ENCODE measurements around the gene MYEF2. TPM values are rescaled to one million over a fixed set of nuclear protein-coding genes. Genes with fewer than 3 reads are reported as not detected.

Gene MYEF2
- total and polyA plus RNA-seq, 7 donors, result 2.4 to 80.4 (median 21.8) TPM

DNA sequence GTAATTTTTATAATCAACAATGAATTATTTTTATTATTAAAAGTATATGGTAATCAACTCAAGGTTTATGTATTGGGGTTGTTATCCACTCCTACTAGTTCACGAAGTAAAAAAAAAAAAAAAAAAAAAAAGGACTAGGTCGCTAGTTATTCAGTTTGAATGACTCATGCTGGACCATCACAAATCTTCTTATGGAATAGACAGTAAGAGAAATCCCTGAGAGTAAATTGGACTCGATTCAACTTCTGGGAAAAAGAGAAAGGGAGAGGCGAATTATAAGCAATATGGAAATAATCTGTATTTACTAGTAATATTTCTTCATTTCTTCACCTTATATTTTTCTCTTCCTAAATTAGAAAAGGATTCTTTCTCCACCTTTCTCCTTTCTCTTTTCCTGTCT is 2.0 kb downstream of the MYEF2 start:
- TF ChIP-seq, protein P1, sequence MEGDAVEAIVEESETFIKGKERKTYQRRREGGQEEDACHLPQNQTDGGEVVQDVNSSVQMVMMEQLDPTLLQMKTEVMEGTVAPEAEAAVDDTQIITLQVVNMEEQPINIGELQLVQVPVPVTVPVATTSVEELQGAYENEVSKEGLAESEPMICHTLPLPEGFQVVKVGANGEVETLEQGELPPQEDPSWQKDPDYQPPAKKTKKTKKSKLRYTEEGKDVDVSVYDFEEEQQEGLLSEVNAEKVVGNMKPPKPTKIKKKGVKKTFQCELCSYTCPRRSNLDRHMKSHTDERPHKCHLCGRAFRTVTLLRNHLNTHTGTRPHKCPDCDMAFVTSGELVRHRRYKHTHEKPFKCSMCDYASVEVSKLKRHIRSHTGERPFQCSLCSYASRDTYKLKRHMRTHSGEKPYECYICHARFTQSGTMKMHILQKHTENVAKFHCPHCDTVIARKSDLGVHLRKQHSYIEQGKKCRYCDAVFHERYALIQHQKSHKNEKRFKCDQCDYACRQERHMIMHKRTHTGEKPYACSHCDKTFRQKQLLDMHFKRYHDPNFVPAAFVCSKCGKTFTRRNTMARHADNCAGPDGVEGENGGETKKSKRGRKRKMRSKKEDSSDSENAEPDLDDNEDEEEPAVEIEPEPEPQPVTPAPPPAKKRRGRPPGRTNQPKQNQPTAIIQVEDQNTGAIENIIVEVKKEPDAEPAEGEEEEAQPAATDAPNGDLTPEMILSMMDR (IDR thresholded peaks at IDR 0.05), result no peak
- H3K27ac ChIP-seq, result peak overlapping the region in 3 of 4 donors; percentile 89 to 94 (median 91)
- H3K9me3 ChIP-seq, result no peaks in the 10 kb centered on the region
- H3K4me1 ChIP-seq, result peaks cover 0 to 14% (median 2%) of the 10 kb centered on the region in 4 donors
- H3K4me3 ChIP-seq, result no peak overlapping the region
- no peak for DNase-seq
- intact Hi-C loops (cut with DNase I), result loop anchor here (5.0 kb wide), 1 partner anchor 156 kb away; the partner anchor contains the start of gene DUT
- H3K27me3 ChIP-seq, result no peaks in the 10 kb centered on the region
- 86 to 92% methylated on average over 4 of the region's 4 CpGs for WGBS, 2 donors
- no peaks in the 10 kb centered on the region for H3K36me3 ChIP-seq

DNA sequence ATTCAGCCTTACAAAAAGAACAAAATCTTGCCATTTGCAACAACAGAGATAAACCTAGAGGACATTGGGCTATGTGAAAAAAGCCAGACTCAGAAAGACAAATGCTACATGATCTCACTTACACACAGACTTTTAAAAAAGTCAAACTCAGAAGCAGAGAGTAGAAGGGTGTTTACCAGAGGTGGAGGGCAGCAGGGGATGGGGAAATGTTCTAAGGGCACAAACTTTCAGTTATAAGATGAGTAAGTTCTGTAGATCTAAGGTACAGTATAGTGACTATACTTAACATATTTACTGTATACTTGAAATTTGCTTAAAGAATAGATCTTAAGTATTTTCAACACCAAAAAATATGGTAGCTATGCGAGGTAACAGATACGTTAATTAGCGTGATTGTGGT is 3.0 kb downstream of the MYEF2 start:
- WGBS, 2 donors, result 95 to 97% methylated on average over 3 of the region's 3 CpGs

DNA sequence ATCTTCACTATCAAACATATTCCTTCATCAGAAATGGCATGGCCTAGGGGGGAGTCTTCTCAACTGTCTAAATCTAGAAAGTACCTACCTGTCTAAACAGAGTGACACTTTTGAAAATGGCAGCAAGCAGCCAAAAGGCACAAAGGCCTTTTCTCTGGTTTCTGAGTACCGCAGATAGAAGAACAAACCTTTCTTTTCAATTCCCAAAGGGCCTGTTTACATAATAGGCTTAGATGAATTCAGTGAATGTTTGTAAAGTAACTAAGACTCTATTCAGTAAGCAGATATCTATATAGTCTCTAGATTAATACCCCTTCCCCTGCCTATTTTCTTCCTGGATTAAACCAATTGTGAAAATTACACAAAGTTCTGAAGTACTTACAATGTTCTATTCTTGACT is 7.1 kb downstream of the MYEF2 start:
- DNase-seq, result no peak
- no peak overlapping the region for H3K4me3 ChIP-seq
- TF ChIP-seq EP300 (IDR thresholded peaks at IDR 0.05) (no peak), POLR2AphosphoS5 (IDR thresholded peaks at IDR 0.05) (no peak), POLR2A (IDR thresholded peaks at IDR 0.05) (no peak)
- TF ChIP-seq, protein P1 (IDR thresholded peaks at IDR 0.05), result no peak
- H3K4me1 ChIP-seq, result peaks cover 0 to 9% (median 0%) of the 10 kb centered on the region in 4 donors
- peaks cover 0 to 13% (median 0%) of the 10 kb centered on the region in 4 donors for H3K36me3 ChIP-seq
- H3K9me3 ChIP-seq, result no peaks in the 10 kb centered on the region
- H3K27me3 ChIP-seq, result no peaks in the 10 kb centered on the region
- intact Hi-C loops (cut with DNase I), result no loop called here
- no peak overlapping the region for H3K27ac ChIP-seq
- 89 to 95% methylated on average over 1 of the region's 1 CpG for WGBS, 2 donors

More for the DNA sequence above, 3.0 kb downstream of the MYEF2 start:
- no peaks in the 10 kb centered on the region for H3K9me3 ChIP-seq
- no peaks in the 10 kb centered on the region for H3K27me3 ChIP-seq
- H3K4me1 ChIP-seq, result peaks cover 0 to 21% (median 2%) of the 10 kb centered on the region in 4 donors
- no peak overlapping the region for H3K27ac ChIP-seq
- no peak overlapping the region for H3K4me3 ChIP-seq
- no peaks in the 10 kb centered on the region for H3K36me3 ChIP-seq
- TF ChIP-seq POLR2AphosphoS5 (IDR thresholded peaks at IDR 0.05), result no peak
- no peak for TF ChIP-seq EP300 (IDR thresholded peaks at IDR 0.05)
- TF ChIP-seq, protein P1 (IDR thresholded peaks at IDR 0.05), result no peak
- no peak for TF ChIP-seq POLR2A (IDR thresholded peaks at IDR 0.05)
- no peak for DNase-seq
- intact Hi-C loops (cut with DNase I), result loop anchor here (5.0 kb wide), 1 partner anchor 157 kb away; the partner anchor contains the start of gene DUT

DNA sequence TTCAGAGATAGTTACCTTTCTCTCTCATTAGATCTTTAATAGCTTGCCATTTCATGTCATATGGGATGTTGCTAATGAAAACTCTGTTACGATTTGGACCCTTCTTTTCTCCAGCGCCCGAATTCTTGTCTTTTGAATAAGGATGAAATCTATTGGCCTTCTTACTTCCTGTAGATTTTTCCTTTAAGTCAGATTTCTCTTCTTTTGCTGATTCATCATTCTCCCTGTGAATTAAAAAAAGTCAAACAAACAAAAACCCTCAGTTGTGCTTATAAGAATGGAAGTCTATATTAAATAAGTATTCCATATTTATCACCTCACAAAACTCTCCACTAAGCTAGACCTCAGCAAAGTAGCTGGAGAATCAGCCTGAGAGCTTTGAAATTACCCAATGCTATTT is 9.5 kb downstream of the MYEF2 start:
- intact Hi-C loops (cut with DNase I), result no loop called here
- Histone ChIP-seq H3K27me3 (no peaks in the 10 kb centered on the region), H3K4me3 (no peak overlapping the region), H3K36me3 (peaks cover 0 to 27% (median 0%) of the 10 kb centered on the region in 4 donors), H3K27ac (no peak overlapping the region), H3K4me1 (peaks cover 0 to 7% (median 0%) of the 10 kb centered on the region in 4 donors), H3K9me3 (no peaks in the 10 kb centered on the region)
- WGBS, 2 donors, result 61 to 63% methylated on average over 3 of the region's 3 CpGs
- DNase-seq, result no peak
- no peak for TF ChIP-seq POLR2A (IDR thresholded peaks at IDR 0.05)
- no peak for TF ChIP-seq EP300 (IDR thresholded peaks at IDR 0.05)
- no peak for TF ChIP-seq POLR2AphosphoS5 (IDR thresholded peaks at IDR 0.05)
- TF ChIP-seq, protein P1 (IDR thresholded peaks at IDR 0.05), result no peak

DNA sequence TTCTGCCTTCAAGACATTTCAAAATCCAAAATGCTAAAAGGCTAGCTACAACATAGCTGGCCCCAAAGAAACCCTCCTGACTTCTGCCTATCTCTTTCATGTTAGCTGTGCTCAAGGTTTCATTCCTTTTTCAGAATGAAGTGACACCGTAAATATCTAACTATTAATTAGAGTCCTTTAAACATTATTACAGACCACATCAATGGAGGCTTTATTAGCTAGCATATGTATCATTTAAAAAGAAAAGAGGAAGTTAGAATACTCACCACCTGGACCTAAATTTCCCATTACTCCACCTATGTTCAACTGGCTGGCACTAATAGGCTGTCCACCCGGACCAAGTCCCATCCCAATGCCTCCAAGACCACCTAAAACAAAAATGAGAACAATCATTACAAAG is 24.6 kb downstream of the MYEF2 start:
- WGBS, 2 donors, result 96 to 97% methylated on average over 2 of the region's 2 CpGs
- Histone ChIP-seq H3K4me3 (no peak overlapping the region), H3K4me1 (no peaks in the 10 kb centered on the region), H3K27ac (no peak overlapping the region), H3K9me3 (no peaks in the 10 kb centered on the region), H3K27me3 (no peaks in the 10 kb centered on the region), H3K36me3 (peaks cover 0 to 43% (median 2%) of the 10 kb centered on the region in 4 donors)
- intact Hi-C loops (cut with DNase I), result no loop called here
- no peak for DNase-seq
- TF ChIP-seq POLR2AphosphoS5 (IDR thresholded peaks at IDR 0.05) (no peak), EP300 (IDR thresholded peaks at IDR 0.05) (no peak), POLR2A (IDR thresholded peaks at IDR 0.05) (no peak)
- TF ChIP-seq, protein P1 (IDR thresholded peaks at IDR 0.05), result no peak
